CD14-positive monocyte (primary cell): ENCODE measurements around the gene NT5C3A. TPM values are rescaled to one million over a fixed set of nuclear protein-coding genes. Genes with fewer than 3 reads are reported as not detected.

Source experiments
- DNase-seq, 3 donors: peaks; one replicate each; pipeline ENCODE4 v3.0.0-alpha.2; 2011 to 2022
- H2AFZ ChIP-seq: 2 replicates; pipeline ENCODE4 v1.6.0; 2012; ENCODE audit warnings: mild to moderate bottlenecking, low read depth, low read length, inconsistent platforms; ENCODE audit not compliant: insufficient read depth, poor library complexity, severe bottlenecking
- H3K27ac ChIP-seq, 2 donors: 1 replicate in 1 of 2; 2 replicates in 1 of 2; pipeline ENCODE4 v1.5.1; 2012 to 2013; ENCODE audit warnings: low read length in 2 of 2, control low read depth in 1 of 2, inconsistent platforms in 1 of 2, low read depth in 1 of 2, mild to moderate bottlenecking in 1 of 2
- H3K27me3 ChIP-seq, 2 donors: one replicate each; pipeline versions ENCODE4 v1.6.0 to v1.6.1; 2011 to 2013; ENCODE audit warnings: low read length in 2 of 2; ENCODE audit not compliant: control insufficient read depth in 2 of 2, insufficient read depth in 2 of 2
- H3K36me3 ChIP-seq, 2 donors: replicated peaks in 1 of 2; 1 replicate in 1 of 2; 2 replicates in 1 of 2; pipeline versions ENCODE4 v1.5.1 to v1.6.1; 2012 to 2013; ENCODE audit warnings: low read length in 2 of 2, control low read depth in 1 of 2, inconsistent platforms in 1 of 2, mild to moderate bottlenecking in 1 of 2; ENCODE audit not compliant: insufficient read depth in 2 of 2, control insufficient read depth in 1 of 2
- H3K4me1 ChIP-seq, 2 donors: 1 replicate in 1 of 2; 2 replicates in 1 of 2; pipeline versions ENCODE4 v1.5.1 to v1.6.1; 2012 to 2013; ENCODE audit warnings: low read length in 2 of 2, control low read depth in 1 of 2, inconsistent platforms in 1 of 2, mild to moderate bottlenecking in 1 of 2, moderate library complexity in 1 of 2; ENCODE audit not compliant: insufficient read depth in 2 of 2, control insufficient read depth in 1 of 2
- H3K4me2 ChIP-seq: replicated peaks from 2 replicates; pipeline ENCODE3; 2012; ENCODE audit warnings: low read length, moderate library complexity, mild to moderate bottlenecking; ENCODE audit not compliant: poor library complexity, severe bottlenecking; ENCODE audit errors: extremely low read depth
- H3K4me3 ChIP-seq, 3 experiments: fragments of 200-600 bp in 1 of 3; sonication (generic) in 1 of 3; replicated peaks in 1 of 3; 1 replicate in 2 of 3; 2 replicates in 1 of 3; pipeline ENCODE4 v1.5.1; 2011 to 2013; ENCODE audit warnings: low read length in 3 of 3, mild to moderate bottlenecking in 3 of 3, control low read depth in 2 of 3, low read depth in 2 of 3, inconsistent platforms in 1 of 3, moderate library complexity in 1 of 3
- H3K79me2 ChIP-seq: 2 replicates; pipeline ENCODE4 v1.6.0; 2012; ENCODE audit warnings: mild to moderate bottlenecking, control low read depth, inconsistent platforms, low read length, moderate library complexity; ENCODE audit not compliant: insufficient read depth
- H3K9ac ChIP-seq: 2 replicates; pipeline ENCODE4 v1.6.0; 2017; ENCODE audit warnings: low read length, mild to moderate bottlenecking; ENCODE audit not compliant: insufficient read depth, poor library complexity, severe bottlenecking
- H3K9me3 ChIP-seq, 2 donors: replicated peaks in 1 of 2; 1 replicate in 1 of 2; 2 replicates in 1 of 2; pipeline versions ENCODE4 v1.5.1 to v1.6.1; 2012 to 2013; ENCODE audit warnings: low read length in 2 of 2, control low read depth in 1 of 2; ENCODE audit not compliant: control insufficient read depth in 1 of 2, insufficient read depth in 1 of 2
- H4K20me1 ChIP-seq: 2 replicates; pipeline ENCODE4 v1.6.0; 2012; ENCODE audit warnings: mild to moderate bottlenecking, low read length, control low read depth, moderate library complexity; ENCODE audit not compliant: insufficient read depth
- H3K27ac Mint-ChIP-seq, 7 donors: one replicate each; pipeline ENCODE4 v1.8.0; 2020; ENCODE audit warnings: mild to moderate bottlenecking in 7 of 7, mixed read lengths in 7 of 7, moderate library complexity in 6 of 7, inconsistent platforms in 2 of 7
- H3K27me3 Mint-ChIP-seq, 3 donors: one replicate each; pipeline ENCODE4 v1.8.0; 2021 to 2022; ENCODE audit warnings: low read depth in 3 of 3, mild to moderate bottlenecking in 3 of 3, mixed read lengths in 3 of 3, moderate library complexity in 3 of 3, inconsistent platforms in 1 of 3
- H3K36me3 Mint-ChIP-seq, 2 donors: one replicate each; pipeline ENCODE4 v1.8.0; 2020; ENCODE audit warnings: mixed read lengths in 2 of 2, inconsistent platforms in 1 of 2, mild to moderate bottlenecking in 1 of 2
- H3K4me1 Mint-ChIP-seq: one replicate; pipeline ENCODE4 v1.8.0; 2020; ENCODE audit warnings: mild to moderate bottlenecking, mixed read lengths
- H3K4me3 Mint-ChIP-seq, 2 donors: one replicate each; pipeline ENCODE4 v1.8.0; 2020; ENCODE audit warnings: mild to moderate bottlenecking in 2 of 2, mixed read lengths in 2 of 2, moderate library complexity in 1 of 2
- H3K9me3 Mint-ChIP-seq, 7 donors: one replicate each; pipeline ENCODE4 v1.8.0; 2020 to 2022; ENCODE audit warnings: mixed read lengths in 7 of 7, mild to moderate bottlenecking in 6 of 7, moderate library complexity in 6 of 7, inconsistent platforms in 2 of 7
- WGBS: methylation state at CpG from one replicate; pipeline ENCODE4 v1.1.5; 2013; ENCODE audit warnings: missing lambda C conversion rate; ENCODE audit not compliant: insufficient coverage; 5-methylcytosine and 5-hydroxymethylcytosine counted together
- intact Hi-C, 2 donors: fragments of 100-400 bp; cut with micrococcal nuclease; formaldehyde crosslinking; loops; one replicate each; pipeline versions ENCODE4 v1.15.0 to v1.15.1; 2023
- polyA plus RNA-seq, 3 donors: library from polyadenylated mRNA; depleted of rRNA in 1 of 3; unstranded in 2 of 3; stranded (reverse) in 1 of 3; fragments of 300-500 nt in 2 of 3; fragments of >200 nt in 1 of 3; fragmentation: Illumina TruSeq in 2 of 3; gene quantifications; 1 replicate in 2 of 3; 2 replicates in 1 of 3; pipeline ENCODE4 v1.2.3, GENCODE V29; 2012 to 2021
- TF ChIP-seq, protein P1 (sequence below): fragments of 200-600 bp; IDR thresholded peaks from one replicate; pipeline ENCODE4 v1.8.0; 2022; ENCODE audit warnings: antibody characterized with exemption, mild to moderate bottlenecking

The NT5C3A gene
- polyA plus RNA-seq, 3 donors = 19.4 to 37.7 (median 29.5) TPM

GRCh38 chr7:33093266-33093665 lies 30.7 kb upstream of the NT5C3A start:
- TF ChIP-seq, protein P1, sequence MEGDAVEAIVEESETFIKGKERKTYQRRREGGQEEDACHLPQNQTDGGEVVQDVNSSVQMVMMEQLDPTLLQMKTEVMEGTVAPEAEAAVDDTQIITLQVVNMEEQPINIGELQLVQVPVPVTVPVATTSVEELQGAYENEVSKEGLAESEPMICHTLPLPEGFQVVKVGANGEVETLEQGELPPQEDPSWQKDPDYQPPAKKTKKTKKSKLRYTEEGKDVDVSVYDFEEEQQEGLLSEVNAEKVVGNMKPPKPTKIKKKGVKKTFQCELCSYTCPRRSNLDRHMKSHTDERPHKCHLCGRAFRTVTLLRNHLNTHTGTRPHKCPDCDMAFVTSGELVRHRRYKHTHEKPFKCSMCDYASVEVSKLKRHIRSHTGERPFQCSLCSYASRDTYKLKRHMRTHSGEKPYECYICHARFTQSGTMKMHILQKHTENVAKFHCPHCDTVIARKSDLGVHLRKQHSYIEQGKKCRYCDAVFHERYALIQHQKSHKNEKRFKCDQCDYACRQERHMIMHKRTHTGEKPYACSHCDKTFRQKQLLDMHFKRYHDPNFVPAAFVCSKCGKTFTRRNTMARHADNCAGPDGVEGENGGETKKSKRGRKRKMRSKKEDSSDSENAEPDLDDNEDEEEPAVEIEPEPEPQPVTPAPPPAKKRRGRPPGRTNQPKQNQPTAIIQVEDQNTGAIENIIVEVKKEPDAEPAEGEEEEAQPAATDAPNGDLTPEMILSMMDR = no peak
- Histone ChIP-seq H3K9ac (no peak overlapping the region), H2AFZ (no peak overlapping the region), H3K4me1 (no peaks in the 10 kb centered on the region), H3K79me2 (no peaks in the 10 kb centered on the region), H4K20me1 (no peaks in the 10 kb centered on the region), H3K36me3 (peaks cover 34 to 56% of the 10 kb centered on the region in 2 donors), H3K27ac (no peak overlapping the region), H3K9me3 (no peaks in the 10 kb centered on the region), H3K4me2 (no peak overlapping the region), H3K27me3 (no peaks in the 10 kb centered on the region), H3K4me3 (no peak overlapping the region)
- Mint-ChIP-seq H3K4me1 (no peaks in the 10 kb centered on the region), H3K27me3 (peaks cover 0 to 2% (median 0%) of the 10 kb centered on the region in 3 donors), H3K27ac (no peak overlapping the region), H3K9me3 (peaks cover 0 to 2% (median 0%) of the 10 kb centered on the region in 7 donors), H3K4me3 (no peak overlapping the region), H3K36me3 (peaks cover 47 to 50% of the 10 kb centered on the region in 2 donors)
- no peak for DNase-seq
- 97% methylated on average over 4 of the region's 4 CpGs for WGBS
- intact Hi-C loops = no loop called here

DNA sequence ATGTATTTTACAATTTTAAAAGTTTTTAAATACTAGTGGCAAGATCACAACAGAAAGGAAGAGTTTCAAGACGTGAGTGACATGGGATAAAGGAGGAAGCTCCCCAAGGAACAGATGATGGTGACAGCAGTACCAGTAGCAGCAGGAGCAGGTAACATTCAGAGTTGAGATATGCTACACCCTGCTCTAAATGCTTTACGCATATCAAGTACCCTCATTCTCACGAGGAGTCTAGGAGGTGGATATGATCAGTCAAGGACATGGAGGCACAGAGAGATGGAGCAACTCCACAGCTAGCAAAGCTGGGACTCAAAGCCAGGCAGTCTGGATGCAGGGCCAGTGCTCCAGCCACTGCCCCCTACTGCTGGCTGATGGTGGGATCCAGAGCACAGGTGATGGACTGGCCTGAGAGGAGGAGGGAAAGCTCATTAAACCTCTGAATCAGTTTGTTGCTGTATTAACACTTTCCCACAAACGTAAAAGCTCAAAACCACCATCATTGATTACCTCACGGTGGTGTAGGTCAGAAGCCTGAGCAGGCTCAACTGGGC lies 29.1 kb upstream of the NT5C3A start:
- Histone ChIP-seq H3K4me3 (no peak overlapping the region), H4K20me1 (no peaks in the 10 kb centered on the region), H2AFZ (no peak overlapping the region), H3K9ac (no peak overlapping the region), H3K36me3 (peaks cover 22 to 40% of the 10 kb centered on the region in 2 donors), H3K4me1 (no peaks in the 10 kb centered on the region), H3K9me3 (no peaks in the 10 kb centered on the region), H3K27me3 (no peaks in the 10 kb centered on the region), H3K79me2 (no peaks in the 10 kb centered on the region), H3K4me2 (no peak overlapping the region), H3K27ac (no peak overlapping the region)
- 83% methylated on average over 2 of the region's 5 CpGs for WGBS
- Mint-ChIP-seq H3K36me3 (peaks cover 31 to 35% of the 10 kb centered on the region in 2 donors), H3K27ac (no peak overlapping the region), H3K9me3 (peaks cover 0 to 3% (median 0%) of the 10 kb centered on the region in 7 donors), H3K4me3 (no peak overlapping the region), H3K27me3 (peaks cover 0 to 2% (median 0%) of the 10 kb centered on the region in 3 donors), H3K4me1 (no peaks in the 10 kb centered on the region)
- TF ChIP-seq, protein P1 = no peak
- intact Hi-C loops = no loop called here
- DNase-seq = no peak
